Neural progenitor cell (in vitro differentiated cells): Measurements from ENCODE around the gene ACTR3. TPM values are rescaled to one million over a fixed set of nuclear protein-coding genes. Genes with fewer than 3 reads are reported as not detected.

Experiments
- DNase-seq: peaks from one replicate; pipeline ENCODE4 v3.0.0-alpha.2; 2016; ENCODE audit warnings: low spot score
- H2AFZ ChIP-seq: fragments of 200-600 bp; sonication (generic); replicated peaks from 2 replicates; pipeline ENCODE4 v1.6.1; 2016; ENCODE audit warnings: antibody characterized with exemption
- H3F3A ChIP-seq: fragments of 200-600 bp; sonication (generic); 2 replicates; pipeline ENCODE4 v1.6.1; 2016; ENCODE audit warnings: antibody characterized with exemption, low read depth
- H3K27ac ChIP-seq: fragments of 200-600 bp; sonication (generic); 2 replicates; pipeline ENCODE4 v1.5.1; 2016; ENCODE audit warnings: mild to moderate bottlenecking
- H3K27me3 ChIP-seq: fragments of 200-600 bp; sonication (generic); 2 replicates; pipeline ENCODE4 v1.6.1; 2016; ENCODE audit warnings: mild to moderate bottlenecking, moderate library complexity
- H3K36me3 ChIP-seq: fragments of 200-600 bp; sonication (generic); 2 replicates; pipeline ENCODE4 v1.5.1; 2016
- H3K4me1 ChIP-seq: fragments of 200-600 bp; sonication (generic); 2 replicates; pipeline ENCODE4 v1.6.1; 2016; ENCODE audit warnings: mixed run types
- H3K4me2 ChIP-seq: fragments of 200-600 bp; sonication (generic); 2 replicates; pipeline ENCODE4 v1.6.1; 2016
- H3K4me3 ChIP-seq: fragments of 200-600 bp; sonication (generic); 2 replicates; pipeline ENCODE4 v1.5.1; 2016
- H3K79me2 ChIP-seq: fragments of 200-600 bp; sonication (generic); 2 replicates; pipeline ENCODE4 v1.6.1; 2016; ENCODE audit warnings: low read depth
- H3K9ac ChIP-seq: fragments of 200-600 bp; sonication (generic); 2 replicates; pipeline ENCODE4 v1.6.1; 2016
- H3K9me3 ChIP-seq: fragments of 200-600 bp; sonication (generic); 2 replicates; pipeline ENCODE4 v1.5.1; 2016; ENCODE audit warnings: low read depth
- H4K20me1 ChIP-seq: fragments of 200-600 bp; sonication (generic); 2 replicates; pipeline ENCODE4 v1.6.1; 2016; ENCODE audit warnings: low read depth
- H3K27ac Mint-ChIP-seq: 3 replicates; pipeline ENCODE4 v1.8.0; 2021; ENCODE audit warnings: mixed read lengths
- H3K27me3 Mint-ChIP-seq: 2 replicates; pipeline ENCODE4 v1.8.0; 2022; ENCODE audit warnings: low read depth, mild to moderate bottlenecking, inconsistent platforms, moderate library complexity, mixed read lengths; ENCODE audit not compliant: insufficient read depth
- H3K36me3 Mint-ChIP-seq: 3 replicates; pipeline ENCODE4 v1.8.0; 2021; ENCODE audit warnings: mixed read lengths
- H3K4me1 Mint-ChIP-seq: 3 replicates; pipeline ENCODE4 v1.8.0; 2021; ENCODE audit warnings: mixed read lengths
- H3K4me3 Mint-ChIP-seq: 3 replicates; pipeline ENCODE4 v1.8.0; 2021; ENCODE audit warnings: mild to moderate bottlenecking, moderate library complexity, mixed read lengths
- H3K9me3 Mint-ChIP-seq: 3 replicates; pipeline ENCODE4 v1.8.0; 2020; ENCODE audit warnings: mixed read lengths
- EZH2 ChIP-seq: fragments of 200-600 bp; sonication (generic); IDR thresholded peaks from 2 replicates; pipeline ENCODE4 v1.6.1; 2017; ENCODE audit warnings: antibody characterized with exemption, mild to moderate bottlenecking, moderate library complexity
- EZH2phosphoT487 ChIP-seq: fragments of 200-600 bp; sonication (generic); IDR thresholded peaks from 2 replicates; pipeline ENCODE4 v1.6.1; 2017; ENCODE audit warnings: antibody characterized with exemption
- total RNA-seq: library from RNA; depleted of rRNA; stranded (reverse); fragments of >200 nt; gene quantifications from 2 replicates; pipeline ENCODE4 v1.2.3, GENCODE V29; 2015; ENCODE audit warnings: low replicate concordance
- TF ChIP-seq, protein P1 (sequence below): fragments of 200-600 bp; sonication (generic); IDR thresholded peaks from 2 replicates; pipeline ENCODE4 v1.5.1; 2017; ENCODE audit warnings: antibody characterized with exemption, mild to moderate bottlenecking

Gene ACTR3
- total RNA-seq, 1 donor from 2014 or later, result 175 TPM

DNA sequence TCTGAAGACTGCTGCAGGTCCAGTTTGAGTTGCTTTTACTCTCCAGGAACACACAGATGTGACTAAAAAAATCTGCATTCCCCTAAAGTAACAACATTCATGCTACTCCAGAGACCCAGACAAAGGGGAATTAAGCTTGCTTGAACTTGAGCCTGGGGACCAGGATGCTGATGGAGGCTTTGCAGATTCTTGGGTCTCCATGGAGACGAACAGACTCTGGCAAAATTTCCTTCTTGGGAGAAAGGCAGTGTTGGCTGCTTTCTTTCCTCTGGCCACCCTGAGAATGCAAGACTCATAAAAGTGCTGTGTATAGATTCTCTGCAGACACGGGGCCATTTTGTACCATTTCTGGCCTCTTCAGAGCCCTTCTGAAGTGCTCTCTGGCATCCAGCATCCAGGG is 112.0 kb downstream of the ACTR3 start:
- H3F3A ChIP-seq, result no peaks in the 10 kb centered on the region
- Mint-ChIP-seq H3K36me3 (no peaks in the 10 kb centered on the region), H3K27ac (no peak overlapping the region), H3K27me3 (peaks cover 12% of the 10 kb centered on the region), H3K4me3 (no peak overlapping the region), H3K4me1 (peaks cover 18% of the 10 kb centered on the region), H3K9me3 (peaks cover 6% of the 10 kb centered on the region)
- H3K27me3 ChIP-seq, result no peaks in the 10 kb centered on the region
- DNase-seq, result no peak
- no peaks in the 10 kb centered on the region for H3K4me1 ChIP-seq
- H3K4me2 ChIP-seq, result no peak overlapping the region
- H3K36me3 ChIP-seq, result no peaks in the 10 kb centered on the region
- H4K20me1 ChIP-seq, result no peaks in the 10 kb centered on the region
- no peaks in the 10 kb centered on the region for H3K9me3 ChIP-seq
- H3K79me2 ChIP-seq, result no peaks in the 10 kb centered on the region
- H2AFZ ChIP-seq, result no peak overlapping the region
- H3K4me3 ChIP-seq, result no peak overlapping the region
- TF ChIP-seq, protein P1, sequence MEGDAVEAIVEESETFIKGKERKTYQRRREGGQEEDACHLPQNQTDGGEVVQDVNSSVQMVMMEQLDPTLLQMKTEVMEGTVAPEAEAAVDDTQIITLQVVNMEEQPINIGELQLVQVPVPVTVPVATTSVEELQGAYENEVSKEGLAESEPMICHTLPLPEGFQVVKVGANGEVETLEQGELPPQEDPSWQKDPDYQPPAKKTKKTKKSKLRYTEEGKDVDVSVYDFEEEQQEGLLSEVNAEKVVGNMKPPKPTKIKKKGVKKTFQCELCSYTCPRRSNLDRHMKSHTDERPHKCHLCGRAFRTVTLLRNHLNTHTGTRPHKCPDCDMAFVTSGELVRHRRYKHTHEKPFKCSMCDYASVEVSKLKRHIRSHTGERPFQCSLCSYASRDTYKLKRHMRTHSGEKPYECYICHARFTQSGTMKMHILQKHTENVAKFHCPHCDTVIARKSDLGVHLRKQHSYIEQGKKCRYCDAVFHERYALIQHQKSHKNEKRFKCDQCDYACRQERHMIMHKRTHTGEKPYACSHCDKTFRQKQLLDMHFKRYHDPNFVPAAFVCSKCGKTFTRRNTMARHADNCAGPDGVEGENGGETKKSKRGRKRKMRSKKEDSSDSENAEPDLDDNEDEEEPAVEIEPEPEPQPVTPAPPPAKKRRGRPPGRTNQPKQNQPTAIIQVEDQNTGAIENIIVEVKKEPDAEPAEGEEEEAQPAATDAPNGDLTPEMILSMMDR, result no peak
- no peak for TF ChIP-seq EZH2
- no peak for TF ChIP-seq EZH2phosphoT487
- H3K27ac ChIP-seq, result no peak overlapping the region
- H3K9ac ChIP-seq, result no peak overlapping the region

DNA sequence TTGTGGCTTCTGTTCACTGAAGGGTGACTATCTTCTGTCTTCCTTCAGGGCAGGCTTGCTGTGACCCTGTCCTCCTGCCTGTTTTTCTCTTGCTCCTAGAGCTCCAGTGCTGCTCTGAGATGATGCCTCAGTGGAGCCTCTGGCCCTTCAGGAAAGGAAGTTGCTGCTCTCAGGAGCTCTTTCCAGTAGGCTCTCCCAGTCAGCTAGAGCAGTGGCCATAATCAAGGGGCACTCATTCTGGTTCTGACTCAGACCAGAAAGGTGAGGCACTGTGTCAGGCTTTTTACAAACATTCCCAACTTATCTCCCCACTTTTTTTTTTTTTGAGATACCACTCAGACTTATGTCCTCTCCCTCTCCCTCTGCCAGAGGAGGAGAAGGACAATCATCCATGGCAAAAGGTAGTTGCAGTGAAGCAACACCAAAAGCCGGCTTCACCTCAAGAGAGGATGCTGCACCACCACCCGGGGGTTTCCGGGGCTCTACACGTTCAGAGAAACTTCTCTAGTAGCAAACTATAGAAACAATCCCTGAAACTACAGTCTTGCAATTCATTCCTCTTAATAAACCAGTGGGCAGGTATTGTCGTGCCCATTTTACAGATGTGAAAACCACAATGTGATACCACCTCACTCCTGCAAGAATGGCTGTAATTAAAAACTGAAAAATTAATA is 115.4 kb downstream of the ACTR3 start:
- Mint-ChIP-seq H3K4me3 (no peak overlapping the region), H3K4me1 (peaks cover 30% of the 10 kb centered on the region), H3K27ac (no peak overlapping the region), H3K27me3 (peaks cover 13% of the 10 kb centered on the region), H3K9me3 (peaks cover 8% of the 10 kb centered on the region), H3K36me3 (no peaks in the 10 kb centered on the region)
- H2AFZ ChIP-seq, result no peak overlapping the region
- no peaks in the 10 kb centered on the region for H3K27me3 ChIP-seq
- H3F3A ChIP-seq, result no peaks in the 10 kb centered on the region
- H3K9ac ChIP-seq, result no peak overlapping the region
- TF ChIP-seq EZH2phosphoT487, result no peak
- TF ChIP-seq EZH2, result no peak
- TF ChIP-seq, protein P1, result no peak
- no peak overlapping the region for H3K27ac ChIP-seq
- no peaks in the 10 kb centered on the region for H3K36me3 ChIP-seq
- no peak overlapping the region for H3K4me3 ChIP-seq
- H3K79me2 ChIP-seq, result no peaks in the 10 kb centered on the region
- H4K20me1 ChIP-seq, result no peaks in the 10 kb centered on the region
- no peak for DNase-seq
- no peaks in the 10 kb centered on the region for H3K9me3 ChIP-seq
- no peak overlapping the region for H3K4me2 ChIP-seq
- H3K4me1 ChIP-seq, result peaks cover 6% of the 10 kb centered on the region

DNA sequence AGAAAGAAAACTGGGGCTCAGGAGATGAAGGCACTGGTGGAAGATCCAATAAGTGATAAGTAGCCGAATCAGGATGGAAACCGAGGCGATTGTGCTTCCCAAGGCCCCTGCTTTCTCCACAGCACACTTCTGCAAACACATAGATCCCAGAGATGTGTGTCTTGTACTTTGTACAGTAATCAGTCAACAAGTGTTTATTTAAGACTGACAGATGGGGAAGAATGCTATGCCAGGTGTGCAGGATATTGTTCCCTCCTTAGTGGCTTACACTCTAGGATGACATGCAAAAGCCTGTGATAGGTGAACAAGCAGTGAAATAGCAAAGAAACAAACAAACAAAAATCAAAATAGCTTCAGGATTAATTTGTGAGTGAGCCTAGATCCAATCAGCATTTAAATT is 116.6 kb downstream of the ACTR3 start:
- Mint-ChIP-seq H3K27ac (no peak overlapping the region), H3K4me3 (no peak overlapping the region), H3K36me3 (no peaks in the 10 kb centered on the region), H3K27me3 (peaks cover 7% of the 10 kb centered on the region), H3K9me3 (peaks cover 8% of the 10 kb centered on the region), H3K4me1 (peaks cover 24% of the 10 kb centered on the region)
- Histone ChIP-seq H3K4me3 (no peak overlapping the region), H4K20me1 (no peaks in the 10 kb centered on the region), H3K4me2 (no peak overlapping the region), H3K9me3 (no peaks in the 10 kb centered on the region), H3K79me2 (no peaks in the 10 kb centered on the region), H3K4me1 (peaks cover 6% of the 10 kb centered on the region), H3K36me3 (no peaks in the 10 kb centered on the region), H3F3A (no peaks in the 10 kb centered on the region), H2AFZ (no peak overlapping the region), H3K9ac (no peak overlapping the region), H3K27ac (no peak overlapping the region), H3K27me3 (no peaks in the 10 kb centered on the region)
- DNase-seq, result no peak
- TF ChIP-seq EZH2, result no peak

DNA sequence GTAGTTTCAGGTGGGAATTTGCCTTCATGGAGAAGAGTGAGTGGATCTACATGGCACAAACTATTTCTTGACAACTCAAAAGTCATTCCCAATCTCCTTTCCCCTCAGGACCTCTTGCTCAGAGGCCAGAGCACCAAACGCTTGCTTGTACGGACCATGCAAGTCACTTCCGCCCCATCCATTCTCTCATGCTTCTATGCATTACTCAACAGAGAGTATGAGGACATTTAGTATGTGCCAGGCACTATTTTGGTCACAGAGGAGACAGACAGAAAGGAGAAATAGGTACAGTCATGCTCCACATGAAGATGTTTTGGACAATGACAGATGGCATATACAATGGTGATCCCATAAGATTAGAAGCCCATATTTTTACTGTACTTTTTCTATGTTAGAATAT is 117.5 kb downstream of the ACTR3 start:
- DNase-seq, result no peak
- peaks cover 8% of the 10 kb centered on the region for H3K9me3 Mint-ChIP-seq
- TF ChIP-seq EZH2phosphoT487, result no peak
- TF ChIP-seq, protein P1, result no peak
- TF ChIP-seq EZH2, result no peak
- H3K9me3 ChIP-seq, result no peaks in the 10 kb centered on the region
- H3K27ac Mint-ChIP-seq, result no peak overlapping the region
- H3K79me2 ChIP-seq, result no peaks in the 10 kb centered on the region
- H3K4me3 ChIP-seq, result no peak overlapping the region
- H3K4me1 ChIP-seq, result peaks cover 6% of the 10 kb centered on the region
- no peak overlapping the region for H2AFZ ChIP-seq
- H4K20me1 ChIP-seq, result no peaks in the 10 kb centered on the region
- H3K27ac ChIP-seq, result no peak overlapping the region
- no peaks in the 10 kb centered on the region for H3K27me3 ChIP-seq
- no peak overlapping the region for H3K4me2 ChIP-seq
- no peaks in the 10 kb centered on the region for H3K36me3 ChIP-seq
- no peak overlapping the region for H3K9ac ChIP-seq
- H3K36me3 Mint-ChIP-seq, result no peaks in the 10 kb centered on the region
- H3K4me3 Mint-ChIP-seq, result no peak overlapping the region
- H3K27me3 Mint-ChIP-seq, result peaks cover 6% of the 10 kb centered on the region
- peaks cover 14% of the 10 kb centered on the region for H3K4me1 Mint-ChIP-seq
- H3F3A ChIP-seq, result no peaks in the 10 kb centered on the region
